22Rv1 (cell line): Measurements from ENCODE around the gene PDXK.

Source experiments
- H3K27ac ChIP-seq: fragments of 450-650 bp; 2 replicates; pipeline ENCODE4 v1.5.1; 2017
- CTCF ChIP-seq: fragments of 450-650 bp; IDR thresholded peaks from 2 replicates; pipeline ENCODE4 v1.5.1; 2017; ENCODE audit warnings: mild to moderate bottlenecking
- ZFX ChIP-seq: fragments of 450-650 bp; IDR thresholded peaks from 2 replicates; pipeline ENCODE4 v1.6.1; 2017; ENCODE audit warnings: antibody characterized with exemption, borderline replicate concordance

PDXK gene

GRCh38 chr21:43734131-43734927 is 15.4 kb downstream of the PDXK start:
- no peak for TF ChIP-seq CTCF
- TF ChIP-seq ZFX = no peak
- H3K27ac ChIP-seq = no peak overlapping the region

- H3K27ac ChIP-seq = no peak overlapping the region
- TF ChIP-seq CTCF = no peak
- no peak for TF ChIP-seq ZFX
Observed at GRCh38 chr21:43734928-43735229, 15.9 kb downstream of the PDXK start.

- TF ChIP-seq ZFX = no peak
- TF ChIP-seq CTCF = no peak
- no peak overlapping the region for H3K27ac ChIP-seq
Observed at GRCh38 chr21:43735236-43736091, 16.5 kb downstream of the PDXK start.

- TF ChIP-seq ZFX = no peak
- no peak for TF ChIP-seq CTCF
- H3K27ac ChIP-seq = no peak overlapping the region
Observed at GRCh38 chr21:43736224-43736883, 17.4 kb downstream of the PDXK start.

- no peak overlapping the region for H3K27ac ChIP-seq
- no peak for TF ChIP-seq CTCF
- TF ChIP-seq ZFX = no peak
Observed at GRCh38 chr21:43737158-43737950, 18.4 kb downstream of the PDXK start.

- peak overlapping the region; percentile 30; the same call in 1 of the 2 replicates for H3K27ac ChIP-seq
- no peak for TF ChIP-seq ZFX
- TF ChIP-seq CTCF = no peak
Observed at GRCh38 chr21:43739621-43740435, 20.9 kb downstream of the PDXK start.
